Measurements from ENCODE around the gene DSG2.

DSG2 gene

GRCh38 chr18:31583185-31583854 lies 85.3 kb downstream of the DSG2 start:
- no peak overlapping the region for H2AFZ ChIP-seq (ENCODE audit: low read length)
- H3K4me1 ChIP-seq (ENCODE audit: insufficient read depth, low read length, severe bottlenecking), result no peaks in the 10 kb centered on the region
- no peaks in the 10 kb centered on the region for H4K20me1 ChIP-seq (ENCODE audit: insufficient read depth, low read length)
- TF ChIP-seq CTCF (IDR thresholded peaks at IDR 0.05; ENCODE audit: low read length) (no peak), EZH2 (IDR thresholded peaks at IDR 0.05; ENCODE audit: borderline replicate concordance, low read length) (no peak)
- no peaks in the 10 kb centered on the region for H3F3A ChIP-seq (ENCODE audit: insufficient read depth, low read length)
- H3K27me3 ChIP-seq (ENCODE audit: insufficient read depth, low read length), result no peaks in the 10 kb centered on the region
- H3K27ac ChIP-seq (ENCODE audit: low read depth, low read length, poor library complexity, severe bottlenecking), result no peak overlapping the region
- H3K9me3 ChIP-seq (ENCODE audit: low read length), result no peaks in the 10 kb centered on the region
- no peaks in the 10 kb centered on the region for H3K9me2 ChIP-seq (ENCODE audit: low read depth, low read length)
- no peak overlapping the region for H3K9ac ChIP-seq (ENCODE audit: low read length)
- no peak overlapping the region for H3K4me2 ChIP-seq (ENCODE audit: low read length)
- no peaks in the 10 kb centered on the region for H3K36me3 ChIP-seq (ENCODE audit: insufficient read depth, low read length)
- no peak overlapping the region for H3K4me3 ChIP-seq (ENCODE audit: low read depth, low read length, poor library complexity, severe bottlenecking)
- no peaks in the 10 kb centered on the region for H3K79me2 ChIP-seq (ENCODE audit: insufficient read depth, low read length)

GRCh38 chr18:31585991-31586390 lies 88.0 kb downstream of the DSG2 start:
- Histone ChIP-seq H2AFZ (ENCODE audit: low read length) (no peak overlapping the region), H4K20me1 (ENCODE audit: insufficient read depth, low read length) (no peaks in the 10 kb centered on the region), H3K4me3 (ENCODE audit: low read depth, low read length, poor library complexity, severe bottlenecking) (no peak overlapping the region), H3F3A (ENCODE audit: insufficient read depth, low read length) (no peaks in the 10 kb centered on the region), H3K4me1 (ENCODE audit: insufficient read depth, low read length, severe bottlenecking) (no peaks in the 10 kb centered on the region), H3K9me3 (ENCODE audit: low read length) (no peaks in the 10 kb centered on the region), H3K9me2 (ENCODE audit: low read depth, low read length) (no peaks in the 10 kb centered on the region), H3K27ac (ENCODE audit: low read depth, low read length, poor library complexity, severe bottlenecking) (no peak overlapping the region), H3K79me2 (ENCODE audit: insufficient read depth, low read length) (no peaks in the 10 kb centered on the region), H3K4me2 (ENCODE audit: low read length) (no peak overlapping the region), H3K36me3 (ENCODE audit: insufficient read depth, low read length) (no peaks in the 10 kb centered on the region), H3K9ac (ENCODE audit: low read length) (no peak overlapping the region), H3K27me3 (ENCODE audit: insufficient read depth, low read length) (no peaks in the 10 kb centered on the region)
- TF ChIP-seq CTCF (IDR thresholded peaks at IDR 0.05; ENCODE audit: low read length), result no peak
- no peak for TF ChIP-seq EZH2 (IDR thresholded peaks at IDR 0.05; ENCODE audit: borderline replicate concordance, low read length)

DNA sequence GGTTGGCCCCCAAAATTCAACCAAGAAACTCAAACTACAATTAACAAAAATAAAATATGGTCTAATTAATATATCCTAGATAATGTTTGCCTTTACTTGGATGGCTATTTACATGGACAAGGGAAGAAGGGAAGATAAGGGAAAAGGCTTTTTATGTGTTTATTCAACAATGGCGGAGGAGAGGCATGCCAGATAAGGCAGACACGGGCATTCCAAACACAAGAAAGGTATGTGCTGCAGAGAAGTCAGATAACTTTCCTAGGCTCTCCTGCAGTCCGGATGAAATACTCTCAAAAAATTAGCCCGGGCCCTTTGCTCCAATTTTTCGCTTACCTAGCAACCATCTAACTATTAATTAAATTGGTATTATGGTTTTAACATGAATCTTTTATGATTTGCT lies 88.6 kb downstream of the DSG2 start:
- Histone ChIP-seq H3K4me3 (ENCODE audit: low read depth, low read length, poor library complexity, severe bottlenecking) (no peak overlapping the region), H3K4me2 (ENCODE audit: low read length) (no peak overlapping the region), H3K4me1 (ENCODE audit: insufficient read depth, low read length, severe bottlenecking) (no peaks in the 10 kb centered on the region), H3K27me3 (ENCODE audit: insufficient read depth, low read length) (no peaks in the 10 kb centered on the region), H3K9ac (ENCODE audit: low read length) (no peak overlapping the region), H2AFZ (ENCODE audit: low read length) (no peak overlapping the region), H3K79me2 (ENCODE audit: insufficient read depth, low read length) (no peaks in the 10 kb centered on the region), H3K27ac (ENCODE audit: low read depth, low read length, poor library complexity, severe bottlenecking) (no peak overlapping the region), H3F3A (ENCODE audit: insufficient read depth, low read length) (no peaks in the 10 kb centered on the region), H3K9me3 (ENCODE audit: low read length) (no peaks in the 10 kb centered on the region), H3K9me2 (ENCODE audit: low read depth, low read length) (no peaks in the 10 kb centered on the region), H3K36me3 (ENCODE audit: insufficient read depth, low read length) (no peaks in the 10 kb centered on the region), H4K20me1 (ENCODE audit: insufficient read depth, low read length) (no peaks in the 10 kb centered on the region)
- no peak for TF ChIP-seq EZH2 (IDR thresholded peaks at IDR 0.05; ENCODE audit: borderline replicate concordance, low read length)
- no peak for TF ChIP-seq CTCF (IDR thresholded peaks at IDR 0.05; ENCODE audit: low read length)

All from OCI-LY1 (cell line).